CD8-positive, alpha-beta memory T cell (primary cell): ENCODE measurements around the gene PEX14. TPM values are rescaled to one million over a fixed set of nuclear protein-coding genes. Genes with fewer than 3 reads are reported as not detected.

Experiments
- CTCF ChIA-PET: fragments of 350-600 bp; sonication (Branson Sonifier 250); formaldehyde crosslinking; loops from one replicate; lab custom pipeline; 2021; ENCODE audit warnings: antibody characterized with exemption; lab: Charles Lee
- POLR2A ChIA-PET: fragments of 350-600 bp; sonication (Branson Sonifier 250); formaldehyde crosslinking; loops from one replicate; lab custom pipeline; 2021; ENCODE audit warnings: antibody characterized with exemption; lab: Charles Lee
- DNase-seq, 5 donors: peaks; one replicate each; pipeline versions ENCODE4 v3.0.0 to v3.0.0-alpha.2; 2020 to 2022; ENCODE audit warnings: mixed read lengths in 1 of 5
- H3K27ac ChIP-seq: one replicate; pipeline ENCODE4 v1.7.0; 2013; ENCODE audit warnings: low read depth, mild to moderate bottlenecking, low read length, moderate library complexity
- H3K27me3 ChIP-seq: 2 replicates; pipeline ENCODE4 v1.7.0; 2013; ENCODE audit warnings: low read length, mild to moderate bottlenecking; ENCODE audit not compliant: insufficient read depth, poor library complexity, severe bottlenecking
- H3K36me3 ChIP-seq: 2 replicates; pipeline ENCODE4 v1.7.0; 2013; ENCODE audit warnings: mild to moderate bottlenecking, low read length, moderate library complexity; ENCODE audit not compliant: insufficient read depth
- H3K4me1 ChIP-seq: 2 replicates; pipeline ENCODE4 v1.7.0; 2013; ENCODE audit warnings: mild to moderate bottlenecking, low read length, moderate library complexity; ENCODE audit not compliant: insufficient read depth
- H3K4me3 ChIP-seq: 2 replicates; pipeline ENCODE4 v1.7.0; 2013; ENCODE audit warnings: mild to moderate bottlenecking, low read length
- H3K9me3 ChIP-seq: 2 replicates; pipeline ENCODE4 v1.7.0; 2013; ENCODE audit warnings: mild to moderate bottlenecking, low read length
- H3K27ac Mint-ChIP-seq, 8 donors: one replicate each; pipeline ENCODE4 v1.8.0; 2020 to 2021; ENCODE audit warnings: mixed read lengths in 8 of 8, mild to moderate bottlenecking in 6 of 8, inconsistent platforms in 3 of 8, moderate library complexity in 3 of 8
- H3K27me3 Mint-ChIP-seq, 2 donors: one replicate each; pipeline ENCODE4 v1.8.0; 2020 to 2021; ENCODE audit warnings: mixed read lengths in 2 of 2, mild to moderate bottlenecking in 1 of 2, moderate library complexity in 1 of 2
- H3K36me3 Mint-ChIP-seq, 3 donors: one replicate each; pipeline ENCODE4 v1.8.0; 2020 to 2021; ENCODE audit warnings: mixed read lengths in 3 of 3, inconsistent platforms in 1 of 3, mild to moderate bottlenecking in 1 of 3
- H3K4me1 Mint-ChIP-seq, 3 donors: one replicate each; pipeline ENCODE4 v1.8.0; 2020 to 2021; ENCODE audit warnings: mixed read lengths in 3 of 3, inconsistent platforms in 1 of 3, mild to moderate bottlenecking in 1 of 3
- H3K4me3 Mint-ChIP-seq, 7 donors: one replicate each; pipeline ENCODE4 v1.8.0; 2020 to 2021; ENCODE audit warnings: mixed read lengths in 7 of 7, mild to moderate bottlenecking in 6 of 7, moderate library complexity in 4 of 7, inconsistent platforms in 2 of 7
- H3K9me3 Mint-ChIP-seq, 5 donors: one replicate each; pipeline ENCODE4 v1.8.0; 2020 to 2022; ENCODE audit warnings: mixed read lengths in 5 of 5, mild to moderate bottlenecking in 3 of 5, moderate library complexity in 2 of 5, inconsistent platforms in 1 of 5
- polyA plus RNA-seq: library from polyadenylated mRNA; unstranded; fragments of 300-500 nt; fragmentation: Illumina TruSeq; gene quantifications from one replicate; pipeline ENCODE4 v1.2.3, GENCODE V29; 2021
- total RNA-seq, 2 experiments: library from RNA; stranded (reverse); gene quantifications; one replicate each; pipeline ENCODE4 v1.2.3, GENCODE V29; 2021

PEX14 gene
- total and polyA plus RNA-seq, 3 experiments from 2014 or later, result 5.1 to 22.2 (median 18.2) TPM

GRCh38 chr1:10637400-10637799 lies 162.7 kb downstream of the PEX14 start:
- H3K9me3 Mint-ChIP-seq, result no peaks in the 10 kb centered on the region
- Histone ChIP-seq H3K4me1 (no peaks in the 10 kb centered on the region), H3K36me3 (no peaks in the 10 kb centered on the region), H3K9me3 (no peaks in the 10 kb centered on the region), H3K27me3 (no peaks in the 10 kb centered on the region), H3K4me3 (no peak overlapping the region), H3K27ac (no peak overlapping the region)
- peaks cover 0 to 9% (median 1%) of the 10 kb centered on the region in 3 donors for H3K4me1 Mint-ChIP-seq
- no peaks in the 10 kb centered on the region for H3K27me3 Mint-ChIP-seq
- no peak overlapping the region for H3K4me3 Mint-ChIP-seq
- H3K36me3 Mint-ChIP-seq, result peaks cover 0 to 22% (median 2%) of the 10 kb centered on the region in 3 donors
- POLR2A ChIA-PET, result no interaction called here
- no peak for DNase-seq
- CTCF ChIA-PET, result no interaction called here
- H3K27ac Mint-ChIP-seq, result peak overlapping the region in 2 of 8 donors; percentile 31 to 65

DNA sequence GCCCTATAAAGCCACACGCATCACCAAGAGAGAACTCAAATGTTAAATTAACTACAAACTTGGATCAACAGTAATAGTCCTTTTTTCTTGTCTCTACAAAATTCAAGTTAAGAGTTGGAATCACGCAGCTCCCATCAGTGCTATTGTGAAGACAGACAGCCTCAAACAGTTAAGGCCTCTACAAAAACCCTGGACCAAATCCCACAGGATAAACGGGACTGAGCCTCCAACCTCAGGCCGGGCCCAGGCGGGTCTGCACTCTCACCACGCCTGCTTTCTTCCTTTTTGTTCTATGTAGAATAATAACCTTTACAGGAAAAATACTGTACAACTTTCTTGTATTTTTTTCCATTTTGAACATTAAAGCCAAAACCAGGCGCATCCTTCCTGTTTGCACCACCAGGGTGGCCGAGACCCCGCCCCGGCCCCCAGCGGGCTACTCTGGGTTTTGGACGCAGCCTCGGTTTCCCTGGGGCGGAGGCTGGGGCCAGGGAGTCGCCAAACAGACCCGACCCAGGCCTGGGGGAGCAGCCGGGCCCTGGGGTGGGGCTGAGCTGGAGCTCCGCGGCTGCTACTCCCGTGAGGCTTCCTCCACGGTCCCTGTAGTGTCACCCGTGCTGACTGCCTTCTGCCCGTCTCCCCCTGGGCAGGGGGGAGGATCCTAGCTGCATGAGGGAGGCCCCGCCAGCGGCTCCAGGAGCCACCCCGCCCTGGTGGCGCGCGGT lies 163.2 kb downstream of the PEX14 start:
- Histone ChIP-seq H3K4me1 (no peaks in the 10 kb centered on the region), H3K9me3 (no peaks in the 10 kb centered on the region), H3K27me3 (no peaks in the 10 kb centered on the region), H3K4me3 (no peak overlapping the region), H3K36me3 (no peaks in the 10 kb centered on the region), H3K27ac (no peak overlapping the region)
- DNase-seq, result peak in 2 of 5 donors; percentile 11 to 15
- CTCF ChIA-PET, result no interaction called here
- H3K4me1 Mint-ChIP-seq, result peaks cover 0 to 9% (median 1%) of the 10 kb centered on the region in 3 donors
- POLR2A ChIA-PET, result no interaction called here
- peak overlapping the region in 1 of 8 donors; percentile 65 for H3K27ac Mint-ChIP-seq
- peaks cover 0 to 20% (median 2%) of the 10 kb centered on the region in 3 donors for H3K36me3 Mint-ChIP-seq
- peak overlapping the region in 1 of 7 donors; percentile 5 for H3K4me3 Mint-ChIP-seq
- no peaks in the 10 kb centered on the region for H3K27me3 Mint-ChIP-seq
- H3K9me3 Mint-ChIP-seq, result no peaks in the 10 kb centered on the region

DNA sequence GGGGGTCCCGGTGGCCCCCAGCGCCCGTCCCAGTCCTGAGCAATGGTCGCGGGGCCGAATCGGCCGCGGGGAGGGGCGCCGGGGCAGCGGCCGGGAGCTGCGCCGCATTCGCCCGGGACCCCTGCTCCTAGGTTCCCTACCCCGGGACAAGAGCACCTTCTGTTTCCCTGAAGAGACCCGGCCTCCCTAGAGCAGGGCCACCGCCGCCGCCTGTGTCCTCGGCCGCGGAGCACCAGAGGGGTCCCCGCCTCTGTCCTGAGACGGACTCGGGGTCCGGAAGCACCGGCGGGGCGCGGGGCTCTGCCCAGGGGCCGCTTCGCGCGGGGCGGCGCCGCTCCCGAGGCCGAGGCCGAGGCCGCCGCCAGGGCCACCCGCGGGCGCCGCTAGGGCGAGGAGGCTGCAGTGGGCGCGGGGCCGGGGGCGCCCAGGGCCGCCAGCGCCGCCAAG lies 163.8 kb downstream of the PEX14 start:
- no peaks in the 10 kb centered on the region for H3K4me1 ChIP-seq
- DNase-seq, result no peak
- H3K4me3 ChIP-seq, result no peak overlapping the region
- peaks cover 0 to 19% (median 2%) of the 10 kb centered on the region in 3 donors for H3K36me3 Mint-ChIP-seq
- H3K4me1 Mint-ChIP-seq, result peaks cover 0 to 9% (median 1%) of the 10 kb centered on the region in 3 donors
- no peak overlapping the region for H3K4me3 Mint-ChIP-seq
- no peaks in the 10 kb centered on the region for H3K27me3 ChIP-seq
- H3K9me3 ChIP-seq, result no peaks in the 10 kb centered on the region
- H3K27ac ChIP-seq, result no peak overlapping the region
- no peaks in the 10 kb centered on the region for H3K36me3 ChIP-seq
- H3K27ac Mint-ChIP-seq, result no peak overlapping the region
- POLR2A ChIA-PET, result no interaction called here
- H3K27me3 Mint-ChIP-seq, result no peaks in the 10 kb centered on the region
- H3K9me3 Mint-ChIP-seq, result no peaks in the 10 kb centered on the region
- CTCF ChIA-PET, result no interaction called here

GRCh38 chr1:10639011-10639774 lies 164.4 kb downstream of the PEX14 start:
- H3K4me3 ChIP-seq, result no peak overlapping the region
- no peak overlapping the region for H3K27ac ChIP-seq
- ChIA-PET CTCF (no interaction called here), POLR2A (no interaction called here)
- no peak overlapping the region for H3K4me3 Mint-ChIP-seq
- H3K27me3 Mint-ChIP-seq, result no peaks in the 10 kb centered on the region
- no peak overlapping the region for H3K27ac Mint-ChIP-seq
- DNase-seq, result no peak
- H3K9me3 ChIP-seq, result no peaks in the 10 kb centered on the region
- peaks cover 0 to 20% (median 0%) of the 10 kb centered on the region in 3 donors for H3K36me3 Mint-ChIP-seq
- H3K4me1 ChIP-seq, result no peaks in the 10 kb centered on the region
- H3K36me3 ChIP-seq, result no peaks in the 10 kb centered on the region
- peaks cover 0 to 9% (median 1%) of the 10 kb centered on the region in 3 donors for H3K4me1 Mint-ChIP-seq
- no peaks in the 10 kb centered on the region for H3K9me3 Mint-ChIP-seq
- no peaks in the 10 kb centered on the region for H3K27me3 ChIP-seq

GRCh38 chr1:10639775-10640578 lies 165.2 kb downstream of the PEX14 start:
- Histone ChIP-seq H3K9me3 (no peaks in the 10 kb centered on the region), H3K27ac (no peak overlapping the region), H3K36me3 (no peaks in the 10 kb centered on the region), H3K4me1 (no peaks in the 10 kb centered on the region), H3K27me3 (no peaks in the 10 kb centered on the region), H3K4me3 (no peak overlapping the region)
- Mint-ChIP-seq H3K4me3 (no peak overlapping the region), H3K27ac (peak overlapping the region in 1 of 8 donors; percentile 24), H3K4me1 (peaks cover 0 to 9% (median 1%) of the 10 kb centered on the region in 3 donors), H3K36me3 (peaks cover 0 to 24% (median 0%) of the 10 kb centered on the region in 3 donors), H3K27me3 (no peaks in the 10 kb centered on the region), H3K9me3 (no peaks in the 10 kb centered on the region)
- DNase-seq, result no peak
- ChIA-PET CTCF (no interaction called here), POLR2A (no interaction called here)

DNA sequence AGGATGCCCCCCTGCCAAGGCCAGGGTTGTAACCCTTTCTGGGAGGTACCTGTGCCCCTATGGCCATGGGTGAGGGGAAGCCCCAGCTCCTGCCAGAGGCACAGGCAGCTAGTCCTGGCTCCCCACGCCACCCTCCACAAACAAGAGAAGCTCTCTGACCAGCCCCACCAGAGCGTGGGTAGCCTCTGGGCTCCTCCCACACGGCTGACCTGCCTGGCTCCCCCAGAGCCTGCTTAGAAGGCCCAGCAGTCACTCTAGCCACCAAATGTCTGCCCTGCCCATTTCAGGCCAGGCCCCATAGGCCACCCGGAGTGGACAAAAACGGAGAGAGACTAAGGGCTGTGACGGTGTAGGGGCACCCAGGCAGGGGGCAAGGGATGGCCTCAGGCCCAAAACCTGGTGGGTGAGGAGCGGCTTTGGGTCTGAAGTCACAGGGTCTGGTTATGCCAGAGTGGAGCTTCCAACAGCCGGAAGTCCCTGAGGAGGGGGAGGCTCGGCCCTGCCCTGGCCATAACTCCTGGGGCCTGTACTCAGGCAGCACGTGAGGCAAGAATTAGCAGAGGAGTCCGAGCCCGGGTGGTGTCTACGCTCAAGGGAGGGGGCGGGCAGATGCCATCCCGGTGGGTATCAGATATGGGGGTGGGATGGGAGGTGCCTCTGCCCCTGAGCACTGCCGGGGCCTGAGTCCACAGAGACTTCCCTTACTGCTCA lies 166.2 kb downstream of the PEX14 start:
- peaks cover 0 to 32% (median 0%) of the 10 kb centered on the region in 3 donors for H3K36me3 Mint-ChIP-seq
- CTCF ChIA-PET, result no interaction called here

DNA sequence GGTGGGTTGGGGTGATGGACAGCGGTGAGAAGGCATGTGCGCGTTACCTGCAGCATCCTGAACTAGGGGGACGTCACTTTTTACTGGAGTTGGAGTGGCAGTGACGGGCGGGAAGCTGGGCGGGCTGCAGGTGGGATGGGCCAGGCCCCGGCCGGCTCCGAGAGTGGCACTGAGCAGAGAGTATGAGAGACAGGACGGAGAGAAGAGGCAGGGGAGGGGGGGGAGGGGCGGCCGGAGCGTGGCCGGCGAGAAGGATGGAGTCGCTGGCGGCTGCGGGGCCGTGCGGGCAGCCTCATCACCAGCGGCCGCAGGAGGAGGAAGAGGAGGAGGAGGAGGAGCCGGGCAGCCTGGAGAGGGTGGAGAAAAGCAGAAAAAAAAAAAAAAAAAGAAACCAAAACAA lies 167.2 kb downstream of the PEX14 start:
- POLR2A ChIA-PET, result no interaction called here

More for the DNA sequence above, 166.2 kb downstream of the PEX14 start:
- Mint-ChIP-seq H3K27me3 (no peaks in the 10 kb centered on the region), H3K4me3 (no peak overlapping the region), H3K4me1 (peaks cover 0 to 9% (median 1%) of the 10 kb centered on the region in 3 donors), H3K9me3 (no peaks in the 10 kb centered on the region), H3K27ac (peak overlapping the region in 1 of 8 donors; percentile 91)
- Histone ChIP-seq H3K27ac (no peak overlapping the region), H3K27me3 (no peaks in the 10 kb centered on the region), H3K9me3 (no peaks in the 10 kb centered on the region), H3K36me3 (no peaks in the 10 kb centered on the region), H3K4me3 (no peak overlapping the region), H3K4me1 (no peaks in the 10 kb centered on the region)
- POLR2A ChIA-PET, result no interaction called here
- no peak for DNase-seq

More for the DNA sequence above, 167.2 kb downstream of the PEX14 start:
- CTCF ChIA-PET, result no interaction called here
- Mint-ChIP-seq H3K27me3 (no peaks in the 10 kb centered on the region), H3K9me3 (no peaks in the 10 kb centered on the region), H3K4me1 (peaks cover 0 to 7% (median 1%) of the 10 kb centered on the region in 3 donors), H3K27ac (no peak overlapping the region), H3K36me3 (peaks cover 0 to 35% (median 0%) of the 10 kb centered on the region in 3 donors), H3K4me3 (no peak overlapping the region)
- Histone ChIP-seq H3K27ac (no peak overlapping the region), H3K9me3 (no peaks in the 10 kb centered on the region), H3K27me3 (no peaks in the 10 kb centered on the region), H3K4me3 (no peak overlapping the region), H3K36me3 (no peaks in the 10 kb centered on the region), H3K4me1 (no peaks in the 10 kb centered on the region)
- no peak for DNase-seq
